A673 (cell line): Measurements from ENCODE around the gene MED22. TPM values are rescaled to one million over a fixed set of nuclear protein-coding genes. Genes with fewer than 3 reads are reported as not detected.
"Not testable (repeated sequence)": the region's sequence is repeated elsewhere in the genome, so short reads cannot be mapped to it uniquely, and the experiment has no call there.

Experiments used
- BruUV-seq: library from RNA; stranded (reverse); fragments of 400-500 nt; replicated peaks from 2 replicates; lab custom pipeline; 2021; lab: Mats Ljungman, UMichigan
- CTCF ChIA-PET: fragments of 300-600 bp; sonication (Branson Sonifier 250); formaldehyde crosslinking; loops from one replicate; lab custom pipeline; 2022; ENCODE audit warnings: antibody characterized with exemption; lab: Charles Lee
- POLR2A ChIA-PET: fragments of 300-600 bp; sonication (Branson Sonifier 250); formaldehyde crosslinking; loops from one replicate; lab custom pipeline; 2022; ENCODE audit warnings: antibody characterized with exemption; ENCODE audit not compliant: low non-redundant PET; lab: Charles Lee
- DNase-seq: peaks from one replicate; pipeline ENCODE4 v3.0.0-alpha.2; 2015; ENCODE audit warnings: low spot score
- H3K27ac ChIP-seq: fragments of 200-600 bp; sonication (generic); 2 replicates; pipeline ENCODE4 v1.5.1; 2016; ENCODE audit warnings: mixed run types, low read depth, mild to moderate bottlenecking, mixed read lengths, antibody characterized with exemption, low read length; ENCODE audit not compliant: poor library complexity, severe bottlenecking
- H3K27me3 ChIP-seq: fragments of 200-600 bp; sonication (generic); replicated peaks from 2 replicates; pipeline ENCODE4 v1.6.1; 2017; ENCODE audit warnings: mixed run types, low read depth, mild to moderate bottlenecking, mixed read lengths, antibody characterized with exemption, low read length; ENCODE audit not compliant: insufficient read depth, poor library complexity
- H3K36me3 ChIP-seq: fragments of 200-600 bp; sonication (generic); 2 replicates; pipeline ENCODE4 v1.6.1; 2016; ENCODE audit warnings: mixed run types, mild to moderate bottlenecking, mixed read lengths, antibody characterized with exemption, low read length; ENCODE audit not compliant: insufficient read depth, poor library complexity, severe bottlenecking
- H3K4me1 ChIP-seq: fragments of 200-600 bp; sonication (generic); 2 replicates; pipeline ENCODE4 v1.6.1; 2017; ENCODE audit warnings: mixed run types, mild to moderate bottlenecking, mixed read lengths, antibody characterized with exemption, low read length; ENCODE audit not compliant: insufficient read depth, poor library complexity, severe bottlenecking
- H3K4me3 ChIP-seq: fragments of 200-600 bp; sonication (generic); 2 replicates; pipeline ENCODE4 v1.5.1; 2016; ENCODE audit warnings: low read depth, mixed run types, mild to moderate bottlenecking, mixed read lengths, low read length; ENCODE audit not compliant: poor library complexity, severe bottlenecking
- H3K9me3 ChIP-seq: fragments of 200-600 bp; sonication (generic); 2 replicates; pipeline ENCODE4 v1.6.1; 2016; ENCODE audit warnings: mixed run types, low read depth, mild to moderate bottlenecking, mixed read lengths, antibody characterized with exemption, low read length; ENCODE audit not compliant: poor library complexity, severe bottlenecking
- EZH2 ChIP-seq: fragments of 200-600 bp; sonication (generic); IDR thresholded peaks from 2 replicates; pipeline ENCODE4 v1.6.1; 2017; ENCODE audit warnings: borderline replicate concordance, low read depth, mild to moderate bottlenecking, mixed read lengths, antibody characterized with exemption, low read length; ENCODE audit not compliant: poor library complexity, severe bottlenecking
- intact Hi-C: fragments of 100-400 bp; cut with micrococcal nuclease; formaldehyde crosslinking; loops from one replicate; pipeline ENCODE4 v1.10.0; 2022; ENCODE audit not compliant: unreplicated experiment
- total RNA-seq: library from RNA; stranded (reverse); gene quantifications from 2 replicates; pipeline ENCODE4 v1.2.3, GENCODE V29; 2021
- TF ChIP-seq, protein P1 (sequence below): fragments of 300-800, 200-600 bp; sonication (generic); conservative IDR thresholded peaks from 2 replicates; pipeline ENCODE4 v1.5.1; 2017; ENCODE audit warnings: low read depth, mild to moderate bottlenecking, antibody characterized with exemption, low read length, moderate library complexity, mixed read lengths

MED22 gene
- total RNA-seq, 1 experiment from 2014 or later = 46.2 TPM

DNA sequence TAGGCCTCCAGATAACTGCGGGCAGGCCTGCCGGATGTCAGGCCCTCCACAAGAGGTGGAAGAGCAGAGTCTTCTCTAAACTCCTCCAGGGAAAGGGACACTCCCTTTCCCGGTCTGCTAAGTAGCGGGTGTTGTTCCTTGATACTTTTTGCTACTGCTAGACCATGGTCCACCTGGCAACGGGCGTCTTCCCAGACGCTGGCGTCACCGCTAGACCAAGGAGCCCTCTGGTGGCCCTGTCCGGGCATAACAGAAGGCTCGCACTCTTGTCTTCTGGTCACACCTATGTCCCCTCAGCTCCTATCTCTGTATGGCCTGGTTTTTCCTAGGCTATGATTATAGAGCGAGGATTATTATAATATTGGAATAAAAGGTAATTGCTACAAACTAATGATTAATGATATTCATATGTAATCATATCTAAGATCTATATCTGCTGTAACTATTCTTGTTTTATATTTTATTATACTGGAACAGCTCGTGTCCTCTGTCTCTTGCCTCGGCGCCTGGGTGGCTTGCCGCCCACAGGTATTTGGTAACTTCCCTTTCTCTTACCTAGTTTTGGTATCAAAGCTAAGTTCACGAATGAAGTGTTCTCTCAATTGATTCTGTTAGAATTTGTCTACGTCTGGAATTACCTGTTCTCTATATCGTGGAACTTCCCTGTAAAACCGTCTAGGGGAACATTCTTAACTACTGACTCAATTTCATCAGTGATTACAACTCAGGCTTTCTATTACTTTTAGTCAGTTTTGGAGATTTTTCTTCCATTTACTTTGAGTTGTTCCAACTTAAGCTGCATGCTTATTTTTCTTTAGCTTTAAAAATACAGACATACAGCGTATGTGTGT, 18.4 kb downstream of the MED22 start:
- TF ChIP-seq, protein P1, sequence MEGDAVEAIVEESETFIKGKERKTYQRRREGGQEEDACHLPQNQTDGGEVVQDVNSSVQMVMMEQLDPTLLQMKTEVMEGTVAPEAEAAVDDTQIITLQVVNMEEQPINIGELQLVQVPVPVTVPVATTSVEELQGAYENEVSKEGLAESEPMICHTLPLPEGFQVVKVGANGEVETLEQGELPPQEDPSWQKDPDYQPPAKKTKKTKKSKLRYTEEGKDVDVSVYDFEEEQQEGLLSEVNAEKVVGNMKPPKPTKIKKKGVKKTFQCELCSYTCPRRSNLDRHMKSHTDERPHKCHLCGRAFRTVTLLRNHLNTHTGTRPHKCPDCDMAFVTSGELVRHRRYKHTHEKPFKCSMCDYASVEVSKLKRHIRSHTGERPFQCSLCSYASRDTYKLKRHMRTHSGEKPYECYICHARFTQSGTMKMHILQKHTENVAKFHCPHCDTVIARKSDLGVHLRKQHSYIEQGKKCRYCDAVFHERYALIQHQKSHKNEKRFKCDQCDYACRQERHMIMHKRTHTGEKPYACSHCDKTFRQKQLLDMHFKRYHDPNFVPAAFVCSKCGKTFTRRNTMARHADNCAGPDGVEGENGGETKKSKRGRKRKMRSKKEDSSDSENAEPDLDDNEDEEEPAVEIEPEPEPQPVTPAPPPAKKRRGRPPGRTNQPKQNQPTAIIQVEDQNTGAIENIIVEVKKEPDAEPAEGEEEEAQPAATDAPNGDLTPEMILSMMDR = peak; percentile 58
- H3K27ac ChIP-seq, H3K9me3 ChIP-seq, H3K4me3 ChIP-seq, CTCF ChIA-PET, POLR2A ChIA-PET, H3K4me1 ChIP-seq, BruUV-seq, DNase-seq, H3K27me3 ChIP-seq: not testable (repeated sequence)
- intact Hi-C loops = loop anchor here (2.0 kb wide), 1 partner anchor 143 kb away; no protein-coding TSS in a partner anchor
- H3K36me3 ChIP-seq = peaks cover 44% of the 10 kb centered on the region

DNA sequence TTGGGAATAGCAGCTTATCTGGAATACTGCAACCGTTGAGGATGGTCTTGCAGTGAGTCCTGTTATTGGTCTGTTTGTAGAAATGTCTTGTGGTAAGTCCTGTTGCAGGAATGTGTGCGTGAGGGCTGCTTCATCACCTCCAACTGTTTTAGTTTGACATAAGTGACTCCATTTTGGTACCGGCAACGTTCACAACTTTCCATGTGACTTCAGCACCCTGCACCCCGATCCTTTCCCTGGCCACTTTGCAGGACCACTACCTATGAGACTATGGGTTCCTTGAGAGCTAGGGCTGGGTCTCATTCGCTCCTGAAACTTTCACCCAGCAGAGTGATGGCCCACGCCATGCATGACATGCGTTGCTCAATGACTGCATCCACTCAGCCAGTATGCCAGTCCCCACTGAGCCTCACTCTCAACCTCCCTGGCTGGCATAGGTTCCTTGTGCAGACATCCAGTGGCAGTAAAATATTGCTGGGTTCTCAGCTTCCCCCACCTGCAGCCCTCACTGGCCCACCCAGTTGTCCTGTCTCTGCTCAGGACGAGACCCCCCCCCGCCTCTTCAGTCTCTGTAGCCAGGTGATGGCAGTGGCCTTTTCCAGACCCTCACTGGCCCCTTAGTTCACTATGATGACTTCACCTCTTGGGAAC, 20.0 kb downstream of the MED22 start:
- Histone ChIP-seq H3K36me3 (peaks cover 28% of the 10 kb centered on the region), H3K4me1 (no peaks in the 10 kb centered on the region), H3K9me3 (no peaks in the 10 kb centered on the region), H3K27me3 (no peaks in the 10 kb centered on the region), H3K4me3 (no peak overlapping the region), H3K27ac (no peak overlapping the region)
- no peak for TF ChIP-seq EZH2
- TF ChIP-seq, protein P1 = no peak
- no TSS peak for BruUV-seq
- ChIA-PET CTCF (interaction anchor here (0.5 kb wide), 1 partner anchor 52 kb away, joined by 5 read pairs; no protein-coding TSS in a partner anchor), POLR2A (no interaction called here)
- intact Hi-C loops = loop anchor here (2.0 kb wide), 1 partner anchor 141 kb away; no protein-coding TSS in a partner anchor
- DNase-seq = no peak

DNA sequence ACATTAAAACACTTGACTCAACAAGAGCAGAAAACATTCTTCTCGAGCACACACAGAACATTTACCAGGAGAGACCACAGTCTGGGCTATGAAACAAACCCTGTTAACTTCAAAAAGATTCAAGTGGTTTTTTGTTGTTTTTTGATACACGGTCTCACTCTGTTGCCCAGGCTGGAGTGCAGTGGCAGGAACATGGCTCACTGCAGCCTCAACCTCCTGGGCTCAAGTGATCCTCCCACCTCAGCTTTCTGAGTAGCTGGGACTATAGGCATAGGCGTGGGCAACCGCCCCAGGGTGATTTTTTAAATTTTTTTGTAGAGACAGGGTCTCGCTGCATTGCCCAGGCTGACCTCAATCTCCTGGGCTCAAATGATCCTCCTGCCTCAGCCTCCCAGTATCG, 20.9 kb downstream of the MED22 start:
- H3K27me3 ChIP-seq, intact Hi-C loops, H3K4me3 ChIP-seq, POLR2A ChIA-PET, CTCF ChIA-PET, H3K4me1 ChIP-seq, H3K27ac ChIP-seq, DNase-seq, BruUV-seq, H3K9me3 ChIP-seq: not testable (repeated sequence)
- peaks cover 19% of the 10 kb centered on the region for H3K36me3 ChIP-seq
